ENCODE measurements around the gene ADGRV1. TPM values are rescaled to one million over a fixed set of nuclear protein-coding genes. Genes with fewer than 3 reads are reported as not detected.

Gene ADGRV1
- total RNA-seq, 1 experiment from 2014 or later = not detected

DNA sequence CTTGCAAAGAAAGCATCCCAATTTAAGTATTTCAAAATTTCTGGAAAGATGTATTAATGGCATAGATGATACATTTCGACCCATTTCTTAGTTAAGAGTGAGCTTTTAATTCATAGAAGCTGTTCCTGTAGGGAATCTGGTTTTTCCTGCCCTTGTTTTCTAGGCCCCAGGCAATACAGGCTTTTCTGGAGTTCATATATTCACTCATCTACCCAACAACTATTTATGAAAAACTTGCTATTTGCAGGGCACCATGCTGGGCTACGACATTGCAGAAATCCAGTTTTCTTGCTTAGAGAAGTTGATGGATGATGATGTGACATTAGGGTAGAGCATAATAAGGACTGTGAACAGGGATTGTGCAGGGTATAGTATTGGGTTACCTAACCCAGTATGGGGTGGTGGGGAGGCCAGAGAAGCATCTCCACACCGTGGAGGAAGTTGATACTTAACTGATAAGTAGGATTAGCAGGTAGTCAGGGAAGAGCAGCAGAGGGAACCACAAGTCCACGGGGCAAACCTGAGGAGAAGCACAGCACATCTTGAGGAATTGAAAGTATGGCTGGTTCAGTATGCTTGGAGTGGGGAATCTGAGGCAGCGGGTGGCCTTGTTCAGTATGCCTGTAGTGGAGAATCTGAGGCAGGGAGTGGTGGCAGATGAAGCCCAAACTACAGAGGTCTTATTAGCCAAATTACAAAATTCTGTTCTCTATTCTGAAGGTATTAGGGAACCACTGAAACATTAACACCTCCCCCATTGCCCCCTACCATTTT, 577.1 kb downstream of the ADGRV1 start:
- Mint-ChIP-seq H3K9me3 (ENCODE audit: unreplicated experiment) (no peaks in the 10 kb centered on the region), H3K4me1 (ENCODE audit: insufficient read depth, unreplicated experiment) (peaks cover 10% of the 10 kb centered on the region), H3K27me3 (ENCODE audit: insufficient read depth, unreplicated experiment) (no peaks in the 10 kb centered on the region), H3K4me3 (ENCODE audit: unreplicated experiment) (no peak overlapping the region), H3K27ac (ENCODE audit: low read depth, unreplicated experiment) (no peak overlapping the region), H3K36me3 (ENCODE audit: insufficient read depth, unreplicated experiment) (no peaks in the 10 kb centered on the region)
- intact Hi-C loops (cut with micrococcal nuclease) = no loop called here
- ChIA-PET CTCF (interaction anchor here (0.6 to 0.8 kb wide), 3 partner anchors 10 to 213 kb away, joined by 3 to 4 read pairs (median 3); no protein-coding TSS in a partner anchor), POLR2A (interaction anchor here (1.0 kb wide), 1 partner anchor 31 kb away, joined by 3 read pairs; no protein-coding TSS in a partner anchor)
- DNase-seq (ENCODE audit: unreplicated experiment) = no peak
- TF ChIP-seq, protein P1, sequence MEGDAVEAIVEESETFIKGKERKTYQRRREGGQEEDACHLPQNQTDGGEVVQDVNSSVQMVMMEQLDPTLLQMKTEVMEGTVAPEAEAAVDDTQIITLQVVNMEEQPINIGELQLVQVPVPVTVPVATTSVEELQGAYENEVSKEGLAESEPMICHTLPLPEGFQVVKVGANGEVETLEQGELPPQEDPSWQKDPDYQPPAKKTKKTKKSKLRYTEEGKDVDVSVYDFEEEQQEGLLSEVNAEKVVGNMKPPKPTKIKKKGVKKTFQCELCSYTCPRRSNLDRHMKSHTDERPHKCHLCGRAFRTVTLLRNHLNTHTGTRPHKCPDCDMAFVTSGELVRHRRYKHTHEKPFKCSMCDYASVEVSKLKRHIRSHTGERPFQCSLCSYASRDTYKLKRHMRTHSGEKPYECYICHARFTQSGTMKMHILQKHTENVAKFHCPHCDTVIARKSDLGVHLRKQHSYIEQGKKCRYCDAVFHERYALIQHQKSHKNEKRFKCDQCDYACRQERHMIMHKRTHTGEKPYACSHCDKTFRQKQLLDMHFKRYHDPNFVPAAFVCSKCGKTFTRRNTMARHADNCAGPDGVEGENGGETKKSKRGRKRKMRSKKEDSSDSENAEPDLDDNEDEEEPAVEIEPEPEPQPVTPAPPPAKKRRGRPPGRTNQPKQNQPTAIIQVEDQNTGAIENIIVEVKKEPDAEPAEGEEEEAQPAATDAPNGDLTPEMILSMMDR (IDR thresholded peaks at IDR 0.05; ENCODE audit: unreplicated experiment) = no peak
- no TSS peak for BruUV-seq (replicated peaks)

DNA sequence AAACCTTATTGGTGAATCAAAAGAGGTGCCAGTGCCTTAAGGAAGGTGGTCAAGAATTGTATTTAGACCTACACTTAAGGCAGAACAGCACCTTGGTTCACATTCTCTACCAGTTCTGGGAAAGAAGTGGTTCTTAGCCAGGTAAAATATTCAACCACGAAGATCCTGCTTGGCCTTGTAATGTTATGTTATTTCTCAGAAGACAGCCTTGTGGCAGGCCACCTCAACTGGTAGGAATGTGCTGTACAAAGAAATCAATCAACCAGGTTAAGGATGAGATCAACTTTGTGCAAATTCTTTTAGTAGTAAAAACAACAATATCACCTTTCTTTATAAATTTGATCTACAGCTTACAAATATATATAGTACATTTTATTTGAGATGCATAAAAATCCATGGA, 577.7 kb downstream of the ADGRV1 start:
- CTCF ChIA-PET = interaction anchor here (0.6 to 1.1 kb wide), 3 partner anchors 9 to 249 kb away, joined by 3 to 5 read pairs (median 3); no protein-coding TSS in a partner anchor
- no peaks in the 10 kb centered on the region for H3K9me3 Mint-ChIP-seq (ENCODE audit: unreplicated experiment)
- peaks cover 10% of the 10 kb centered on the region for H3K4me1 Mint-ChIP-seq (ENCODE audit: insufficient read depth, unreplicated experiment)
- intact Hi-C loops (cut with micrococcal nuclease) = no loop called here
- no peaks in the 10 kb centered on the region for H3K36me3 Mint-ChIP-seq (ENCODE audit: insufficient read depth, unreplicated experiment)
- POLR2A ChIA-PET = interaction anchor here (0.5 to 1.2 kb wide), 4 partner anchors 11 to 83 kb away, joined by 3 to 4 read pairs (median 3); no protein-coding TSS in a partner anchor
- peak; percentile 18 for DNase-seq (ENCODE audit: unreplicated experiment)
- H3K27ac Mint-ChIP-seq (ENCODE audit: low read depth, unreplicated experiment) = no peak overlapping the region
- TF ChIP-seq, protein P1 (IDR thresholded peaks at IDR 0.05; ENCODE audit: unreplicated experiment) = no peak
- H3K27me3 Mint-ChIP-seq (ENCODE audit: insufficient read depth, unreplicated experiment) = no peaks in the 10 kb centered on the region
- H3K4me3 Mint-ChIP-seq (ENCODE audit: unreplicated experiment) = no peak overlapping the region
- no TSS peak for BruUV-seq (replicated peaks)

DNA sequence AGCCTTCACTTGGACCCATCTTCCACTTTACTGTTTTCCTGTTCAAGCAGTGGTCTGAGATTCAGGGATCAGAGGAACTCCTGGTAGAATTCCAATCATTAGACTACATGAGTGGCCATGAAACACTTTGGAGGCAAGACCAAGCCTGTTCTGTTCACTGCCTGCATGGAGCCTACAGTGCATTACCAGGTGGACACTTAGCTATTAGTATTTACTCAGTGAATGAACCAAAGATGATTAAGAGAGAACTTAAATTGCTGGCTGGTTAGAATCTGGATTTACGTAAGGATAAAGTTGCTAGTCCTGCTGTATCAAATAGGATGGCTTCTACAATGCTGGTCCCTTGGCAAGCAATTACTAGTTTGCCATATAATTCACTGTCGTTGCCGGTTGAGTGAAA, 579.0 kb downstream of the ADGRV1 start:
- Mint-ChIP-seq H3K9me3 (ENCODE audit: unreplicated experiment) (no peaks in the 10 kb centered on the region), H3K4me1 (ENCODE audit: insufficient read depth, unreplicated experiment) (peaks cover 10% of the 10 kb centered on the region), H3K36me3 (ENCODE audit: insufficient read depth, unreplicated experiment) (no peaks in the 10 kb centered on the region), H3K27ac (ENCODE audit: low read depth, unreplicated experiment) (no peak overlapping the region), H3K4me3 (ENCODE audit: unreplicated experiment) (no peak overlapping the region), H3K27me3 (ENCODE audit: insufficient read depth, unreplicated experiment) (no peaks in the 10 kb centered on the region)
- intact Hi-C loops (cut with micrococcal nuclease) = no loop called here
- TF ChIP-seq, protein P1 (IDR thresholded peaks at IDR 0.05; ENCODE audit: unreplicated experiment) = no peak
- ChIA-PET CTCF (interaction anchor here (0.8 to 1.0 kb wide), 4 partner anchors 15 to 386 kb away, joined by 3 read pairs; no protein-coding TSS in a partner anchor), POLR2A (interaction anchor here (0.6 to 1.2 kb wide), 3 partner anchors 8 to 175 kb away, joined by 3 to 5 read pairs (median 4); no protein-coding TSS in a partner anchor)
- BruUV-seq (replicated peaks) = no TSS peak
- no peak for DNase-seq (ENCODE audit: unreplicated experiment)

DNA sequence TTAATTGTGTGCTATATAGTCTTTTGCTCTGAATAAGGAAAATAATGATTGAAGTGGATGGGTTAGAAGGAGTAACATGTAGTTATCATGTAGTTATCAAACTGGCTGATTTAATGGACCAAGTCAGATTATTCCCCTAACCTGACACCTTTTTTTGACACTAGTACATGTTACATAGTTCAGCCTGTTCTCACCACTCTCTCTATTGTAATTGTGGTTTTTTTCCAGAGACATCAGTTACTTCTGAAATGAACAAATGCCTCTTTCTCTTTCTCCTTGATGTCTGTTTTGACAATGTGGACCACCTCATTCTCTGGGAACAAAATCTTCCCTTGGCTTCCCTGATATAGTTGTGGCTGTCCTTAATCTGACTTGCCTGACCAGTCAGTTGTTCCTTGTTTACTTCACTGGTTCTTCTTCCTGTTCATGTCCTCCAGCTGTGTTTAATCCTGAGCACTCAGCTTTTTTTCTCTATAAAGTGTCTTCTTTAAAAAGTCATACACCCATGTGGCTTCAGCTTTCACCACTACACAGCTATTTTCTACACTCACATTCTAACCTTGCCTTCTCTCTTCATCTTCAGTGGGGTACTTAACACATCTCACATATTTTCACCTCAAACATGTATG, 581.1 kb downstream of the ADGRV1 start:
- Mint-ChIP-seq H3K36me3 (ENCODE audit: insufficient read depth, unreplicated experiment) (no peaks in the 10 kb centered on the region), H3K27ac (ENCODE audit: low read depth, unreplicated experiment) (no peak overlapping the region), H3K9me3 (ENCODE audit: unreplicated experiment) (no peaks in the 10 kb centered on the region), H3K4me1 (ENCODE audit: insufficient read depth, unreplicated experiment) (peaks cover 10% of the 10 kb centered on the region), H3K4me3 (ENCODE audit: unreplicated experiment) (no peak overlapping the region), H3K27me3 (ENCODE audit: insufficient read depth, unreplicated experiment) (no peaks in the 10 kb centered on the region)
- ChIA-PET POLR2A (no interaction called here), CTCF (interaction anchor here (0.5 to 0.6 kb wide), 2 partner anchors 48 to 83 kb away, joined by 3 read pairs; no protein-coding TSS in a partner anchor)
- no TSS peak for BruUV-seq (replicated peaks)
- intact Hi-C loops (cut with micrococcal nuclease) = no loop called here
- TF ChIP-seq, protein P1 (IDR thresholded peaks at IDR 0.05; ENCODE audit: unreplicated experiment) = no peak
- no peak for DNase-seq (ENCODE audit: unreplicated experiment)
